ENCODE measurements around the gene GUK1. TPM values are rescaled to one million over a fixed set of nuclear protein-coding genes. Genes with fewer than 3 reads are reported as not detected.

GUK1 gene
- total RNA-seq, 1 experiment from 2014 or later = 996 TPM

DNA sequence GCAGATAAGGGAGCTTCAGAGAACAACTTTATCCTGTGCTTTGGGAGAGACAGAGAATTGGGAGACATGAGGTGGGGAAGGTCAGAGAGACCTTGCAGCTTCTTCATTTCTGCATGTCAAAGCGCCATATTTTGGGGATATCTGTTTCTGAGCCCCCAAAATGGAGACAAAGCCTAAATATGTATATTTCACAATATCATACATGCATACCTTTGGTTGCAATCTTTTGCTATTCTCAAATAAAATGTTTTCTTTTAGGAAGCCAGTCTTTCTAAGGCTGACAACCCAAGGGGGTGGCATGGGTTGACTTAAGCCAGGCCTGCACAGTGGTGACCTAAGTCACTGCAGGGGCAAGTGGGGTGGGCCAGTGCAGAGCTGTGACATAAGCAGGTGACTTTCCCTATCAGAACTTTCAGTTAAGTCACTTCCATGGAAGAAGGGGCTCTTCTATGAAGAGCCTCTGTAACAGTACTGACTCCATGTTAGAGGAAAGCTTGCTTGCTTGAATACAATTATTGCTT is 17.1 kb upstream of the GUK1 start:
- H3K27ac ChIP-seq (ENCODE audit: low read length) = no peak overlapping the region
- ChIA-PET CTCF (interaction anchor here (1.2 kb wide), 1 partner anchor 124 kb away, joined by 3 read pairs; no protein-coding TSS in a partner anchor), POLR2A (ENCODE audit: unreplicated experiment) (no interaction called here)
- H3K36me3 ChIP-seq (ENCODE audit: low read depth, low read length) = peaks cover 4% of the 10 kb centered on the region; the same call in 1 of the 2 replicates
- no peaks in the 10 kb centered on the region for H3K4me1 ChIP-seq (ENCODE audit: insufficient read depth, low read length)
- H3K4me3 ChIP-seq (ENCODE audit: low read length) = no peak overlapping the region
- intact Hi-C loops (cut with micrococcal nuclease) = no loop called here
- no peak overlapping the region for H3K9ac ChIP-seq (ENCODE audit: low read length)
- H3K9me3 ChIP-seq (ENCODE audit: low read length) = peaks cover 14% of the 10 kb centered on the region
- H3K4me2 ChIP-seq (ENCODE audit: low read length) = no peak overlapping the region
- H2AFZ ChIP-seq (ENCODE audit: low read length) = no peak overlapping the region
- ATAC-seq (no peak), DNase-seq (no peak)
- no TSS peak for BruUV-seq (replicated peaks)
- H3K79me2 ChIP-seq (ENCODE audit: low read length) = no peaks in the 10 kb centered on the region
- H4K20me1 ChIP-seq (ENCODE audit: low read length) = no peaks in the 10 kb centered on the region
- TF ChIP-seq EZH2phosphoT487 (IDR thresholded peaks at IDR 0.05; ENCODE audit: borderline replicate concordance, low read length) (no peak), EZH2 (IDR thresholded peaks at IDR 0.05; ENCODE audit: low read length, unreplicated experiment) (no peak)
- TF ChIP-seq, protein P1, sequence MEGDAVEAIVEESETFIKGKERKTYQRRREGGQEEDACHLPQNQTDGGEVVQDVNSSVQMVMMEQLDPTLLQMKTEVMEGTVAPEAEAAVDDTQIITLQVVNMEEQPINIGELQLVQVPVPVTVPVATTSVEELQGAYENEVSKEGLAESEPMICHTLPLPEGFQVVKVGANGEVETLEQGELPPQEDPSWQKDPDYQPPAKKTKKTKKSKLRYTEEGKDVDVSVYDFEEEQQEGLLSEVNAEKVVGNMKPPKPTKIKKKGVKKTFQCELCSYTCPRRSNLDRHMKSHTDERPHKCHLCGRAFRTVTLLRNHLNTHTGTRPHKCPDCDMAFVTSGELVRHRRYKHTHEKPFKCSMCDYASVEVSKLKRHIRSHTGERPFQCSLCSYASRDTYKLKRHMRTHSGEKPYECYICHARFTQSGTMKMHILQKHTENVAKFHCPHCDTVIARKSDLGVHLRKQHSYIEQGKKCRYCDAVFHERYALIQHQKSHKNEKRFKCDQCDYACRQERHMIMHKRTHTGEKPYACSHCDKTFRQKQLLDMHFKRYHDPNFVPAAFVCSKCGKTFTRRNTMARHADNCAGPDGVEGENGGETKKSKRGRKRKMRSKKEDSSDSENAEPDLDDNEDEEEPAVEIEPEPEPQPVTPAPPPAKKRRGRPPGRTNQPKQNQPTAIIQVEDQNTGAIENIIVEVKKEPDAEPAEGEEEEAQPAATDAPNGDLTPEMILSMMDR (conservative IDR thresholded peaks at IDR 0.05; ENCODE audit: low read depth, low read length) = no peak
- H3K9me2 ChIP-seq (replicated peaks; ENCODE audit: low read length) = no peaks in the 10 kb centered on the region
- H3F3A ChIP-seq (ENCODE audit: low read length, unreplicated experiment) = no peaks in the 10 kb centered on the region
- H3K27me3 ChIP-seq (ENCODE audit: low read length) = no peaks in the 10 kb centered on the region

DNA sequence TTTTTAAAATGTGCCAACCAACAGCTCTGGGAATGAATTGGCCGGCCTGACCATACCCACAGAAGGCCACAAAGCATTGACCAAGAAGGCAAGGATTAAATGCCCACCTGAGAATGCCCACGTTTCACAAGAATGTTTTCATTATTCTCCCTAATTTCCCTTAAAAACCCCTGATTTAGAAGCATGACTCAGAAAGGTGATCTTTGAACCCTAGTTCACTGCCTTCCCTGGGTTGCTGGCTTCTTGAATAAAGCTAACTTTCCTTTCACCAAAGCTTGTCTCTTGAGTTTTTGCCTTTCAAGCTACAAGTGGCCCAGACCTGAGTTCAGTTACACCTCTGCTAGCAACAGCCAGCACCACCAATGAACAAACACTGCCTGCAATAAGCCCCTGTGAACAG is 16.6 kb upstream of the GUK1 start:
- Histone ChIP-seq H3K4me2 (ENCODE audit: low read length) (no peak overlapping the region), H3K79me2 (ENCODE audit: low read length) (no peaks in the 10 kb centered on the region), H3K27me3 (ENCODE audit: low read length) (no peaks in the 10 kb centered on the region), H3K4me3 (ENCODE audit: low read length) (no peak overlapping the region), H3K4me1 (ENCODE audit: insufficient read depth, low read length) (no peaks in the 10 kb centered on the region), H3K9me2 (replicated peaks; ENCODE audit: low read length) (no peaks in the 10 kb centered on the region), H3K9ac (ENCODE audit: low read length) (no peak overlapping the region), H3F3A (ENCODE audit: low read length, unreplicated experiment) (no peaks in the 10 kb centered on the region), H3K9me3 (ENCODE audit: low read length) (peaks cover 9% of the 10 kb centered on the region; the same call in 1 of the 2 replicates), H4K20me1 (ENCODE audit: low read length) (no peaks in the 10 kb centered on the region), H3K36me3 (ENCODE audit: low read depth, low read length) (no peaks in the 10 kb centered on the region), H3K27ac (ENCODE audit: low read length) (no peak overlapping the region), H2AFZ (ENCODE audit: low read length) (no peak overlapping the region)
- ChIA-PET POLR2A (ENCODE audit: unreplicated experiment) (no interaction called here), CTCF (no interaction called here)
- DNase-seq = no peak
- TF ChIP-seq EZH2 (IDR thresholded peaks at IDR 0.05; ENCODE audit: low read length, unreplicated experiment) = no peak
- TF ChIP-seq, protein P1 (conservative IDR thresholded peaks at IDR 0.05; ENCODE audit: low read depth, low read length) = no peak
- no peak for TF ChIP-seq EZH2phosphoT487 (IDR thresholded peaks at IDR 0.05; ENCODE audit: borderline replicate concordance, low read length)
- BruUV-seq (replicated peaks) = no TSS peak
- intact Hi-C loops (cut with micrococcal nuclease) = no loop called here
- ATAC-seq = no peak

DNA sequence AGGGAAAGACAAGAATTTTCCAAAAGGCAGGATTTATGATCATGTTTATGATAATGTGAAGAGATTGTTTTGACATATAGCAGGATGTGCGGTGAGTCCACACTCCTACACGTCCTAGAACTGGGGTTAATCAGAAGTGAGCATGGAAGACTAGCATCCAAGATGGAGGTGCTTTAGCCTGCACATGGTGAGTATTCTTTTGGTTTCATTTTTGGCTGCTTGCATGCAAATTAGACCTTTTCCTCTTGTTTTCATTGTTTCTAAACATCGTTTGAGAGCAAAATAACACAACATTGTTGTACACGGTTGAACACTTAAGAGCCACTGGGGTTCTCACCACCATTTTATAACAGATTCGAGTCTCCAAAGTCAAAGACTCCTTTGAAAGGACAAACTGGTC is 14.9 kb upstream of the GUK1 start:
- intact Hi-C loops (cut with micrococcal nuclease) = no loop called here
- H3K9me2 ChIP-seq (replicated peaks; ENCODE audit: low read length) = no peaks in the 10 kb centered on the region
- POLR2A ChIA-PET (ENCODE audit: unreplicated experiment) = no interaction called here
- no peak overlapping the region for H3K4me2 ChIP-seq (ENCODE audit: low read length)
- no peak overlapping the region for H3K4me3 ChIP-seq (ENCODE audit: low read length)
- ATAC-seq (no peak), DNase-seq (no peak)
- H3K36me3 ChIP-seq (ENCODE audit: low read depth, low read length) = no peaks in the 10 kb centered on the region
- no peaks in the 10 kb centered on the region for H3K9me3 ChIP-seq (ENCODE audit: low read length)
- H3F3A ChIP-seq (ENCODE audit: low read length, unreplicated experiment) = no peaks in the 10 kb centered on the region
- H3K79me2 ChIP-seq (ENCODE audit: low read length) = no peaks in the 10 kb centered on the region
- no TSS peak for BruUV-seq (replicated peaks)
- no peaks in the 10 kb centered on the region for H4K20me1 ChIP-seq (ENCODE audit: low read length)
- TF ChIP-seq EZH2phosphoT487 (IDR thresholded peaks at IDR 0.05; ENCODE audit: borderline replicate concordance, low read length) = no peak
- TF ChIP-seq EZH2 (IDR thresholded peaks at IDR 0.05; ENCODE audit: low read length, unreplicated experiment) = no peak
- TF ChIP-seq, protein P1 (conservative IDR thresholded peaks at IDR 0.05; ENCODE audit: low read depth, low read length) = no peak
- H3K4me1 ChIP-seq (ENCODE audit: insufficient read depth, low read length) = no peaks in the 10 kb centered on the region
- CTCF ChIA-PET = no interaction called here
- H3K9ac ChIP-seq (ENCODE audit: low read length) = no peak overlapping the region
- H3K27ac ChIP-seq (ENCODE audit: low read length) = no peak overlapping the region
- H2AFZ ChIP-seq (ENCODE audit: low read length) = no peak overlapping the region
- no peaks in the 10 kb centered on the region for H3K27me3 ChIP-seq (ENCODE audit: low read length)

Measured in PC-3 (cell line).